ENCODE data around the gene EID1.

The EID1 gene

GRCh38 chr15:48887144-48887543, 9.2 kb downstream of the EID1 start:
- TF ChIP-seq, protein P1, sequence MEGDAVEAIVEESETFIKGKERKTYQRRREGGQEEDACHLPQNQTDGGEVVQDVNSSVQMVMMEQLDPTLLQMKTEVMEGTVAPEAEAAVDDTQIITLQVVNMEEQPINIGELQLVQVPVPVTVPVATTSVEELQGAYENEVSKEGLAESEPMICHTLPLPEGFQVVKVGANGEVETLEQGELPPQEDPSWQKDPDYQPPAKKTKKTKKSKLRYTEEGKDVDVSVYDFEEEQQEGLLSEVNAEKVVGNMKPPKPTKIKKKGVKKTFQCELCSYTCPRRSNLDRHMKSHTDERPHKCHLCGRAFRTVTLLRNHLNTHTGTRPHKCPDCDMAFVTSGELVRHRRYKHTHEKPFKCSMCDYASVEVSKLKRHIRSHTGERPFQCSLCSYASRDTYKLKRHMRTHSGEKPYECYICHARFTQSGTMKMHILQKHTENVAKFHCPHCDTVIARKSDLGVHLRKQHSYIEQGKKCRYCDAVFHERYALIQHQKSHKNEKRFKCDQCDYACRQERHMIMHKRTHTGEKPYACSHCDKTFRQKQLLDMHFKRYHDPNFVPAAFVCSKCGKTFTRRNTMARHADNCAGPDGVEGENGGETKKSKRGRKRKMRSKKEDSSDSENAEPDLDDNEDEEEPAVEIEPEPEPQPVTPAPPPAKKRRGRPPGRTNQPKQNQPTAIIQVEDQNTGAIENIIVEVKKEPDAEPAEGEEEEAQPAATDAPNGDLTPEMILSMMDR (IDR thresholded peaks at IDR 0.05; ENCODE audit: low read length): no peak
- TF ChIP-seq EZH2 (optimal IDR thresholded peaks at IDR 0.05; ENCODE audit: low read depth, low read length): no peak
- TF ChIP-seq EZH2phosphoT487 (IDR thresholded peaks at IDR 0.05; ENCODE audit: low read length): no peak
- H3K9me3 ChIP-seq (replicated peaks; ENCODE audit: insufficient read depth, low read length): no peaks in the 10 kb centered on the region
- H3K4me2 ChIP-seq (ENCODE audit: low read depth, low read length): no peak overlapping the region
- H4K20me1 ChIP-seq (ENCODE audit: insufficient read depth, low read length): no peaks in the 10 kb centered on the region
- H3K36me3 ChIP-seq (replicated peaks; ENCODE audit: insufficient read depth, low read length): no peaks in the 10 kb centered on the region
- no peaks in the 10 kb centered on the region for H3F3A ChIP-seq (ENCODE audit: insufficient read depth, low read length)
- no peak overlapping the region for H2AFZ ChIP-seq (ENCODE audit: low read length)
- no peak overlapping the region for H3K9ac ChIP-seq (ENCODE audit: low read length)
- H3K4me3 ChIP-seq (ENCODE audit: low read length): no peak overlapping the region
- no peaks in the 10 kb centered on the region for H3K79me2 ChIP-seq (ENCODE audit: low read length)
- no peaks in the 10 kb centered on the region for H3K4me1 ChIP-seq (ENCODE audit: low read length)
- DNase-seq: no peak
- H3K27me3 ChIP-seq (replicated peaks; ENCODE audit: insufficient read depth, low read length): no peaks in the 10 kb centered on the region
- no peak overlapping the region for H3K27ac ChIP-seq (ENCODE audit: low read length)
- H3K9me2 ChIP-seq (replicated peaks; ENCODE audit: insufficient read depth, low read length): no peaks in the 10 kb centered on the region

- Histone ChIP-seq H3K79me2 (ENCODE audit: low read length) (no peaks in the 10 kb centered on the region), H4K20me1 (ENCODE audit: insufficient read depth, low read length) (no peaks in the 10 kb centered on the region), H3F3A (ENCODE audit: insufficient read depth, low read length) (no peaks in the 10 kb centered on the region), H3K27ac (ENCODE audit: low read length) (no peak overlapping the region), H3K9me3 (replicated peaks; ENCODE audit: insufficient read depth, low read length) (no peaks in the 10 kb centered on the region), H3K4me2 (ENCODE audit: low read depth, low read length) (no peak overlapping the region), H3K9me2 (replicated peaks; ENCODE audit: insufficient read depth, low read length) (no peaks in the 10 kb centered on the region), H2AFZ (ENCODE audit: low read length) (no peak overlapping the region), H3K4me3 (ENCODE audit: low read length) (no peak overlapping the region), H3K4me1 (ENCODE audit: low read length) (no peaks in the 10 kb centered on the region), H3K36me3 (replicated peaks; ENCODE audit: insufficient read depth, low read length) (no peaks in the 10 kb centered on the region), H3K9ac (ENCODE audit: low read length) (no peak overlapping the region), H3K27me3 (replicated peaks; ENCODE audit: insufficient read depth, low read length) (no peaks in the 10 kb centered on the region)
- no peak for DNase-seq
- TF ChIP-seq EZH2phosphoT487 (IDR thresholded peaks at IDR 0.05; ENCODE audit: low read length) (no peak), EZH2 (optimal IDR thresholded peaks at IDR 0.05; ENCODE audit: low read depth, low read length) (no peak)
- TF ChIP-seq, protein P1 (IDR thresholded peaks at IDR 0.05; ENCODE audit: low read length): no peak
These were observed 10.3 kb downstream of the EID1 start for GRCh38 chr15:48888191-48888590.

DNA sequence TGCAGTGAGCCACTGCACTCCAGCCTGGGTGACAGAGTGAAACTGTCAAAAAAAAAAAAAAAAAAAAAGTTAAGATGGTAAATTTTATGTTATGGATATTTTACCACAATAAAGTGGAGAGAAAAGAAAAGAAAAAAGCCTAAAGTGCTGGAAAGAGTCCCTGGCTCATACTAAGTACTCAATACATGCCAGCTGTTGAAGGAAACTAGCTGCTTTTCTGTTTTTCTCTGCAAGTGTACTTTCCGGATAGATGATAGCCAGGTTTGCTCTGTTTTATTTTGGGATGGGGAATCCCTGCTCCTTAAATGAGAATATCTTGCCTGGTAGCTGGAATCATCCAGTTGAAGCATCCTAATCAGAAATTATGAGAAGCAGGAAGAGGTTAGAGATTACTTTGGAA, 10.9 kb downstream of the EID1 start:
- DNase-seq: no peak
- Histone ChIP-seq H3K36me3 (replicated peaks; ENCODE audit: insufficient read depth, low read length) (no peaks in the 10 kb centered on the region), H3F3A (ENCODE audit: insufficient read depth, low read length) (no peaks in the 10 kb centered on the region), H3K27me3 (replicated peaks; ENCODE audit: insufficient read depth, low read length) (no peaks in the 10 kb centered on the region), H3K79me2 (ENCODE audit: low read length) (no peaks in the 10 kb centered on the region), H3K9me2 (replicated peaks; ENCODE audit: insufficient read depth, low read length) (no peaks in the 10 kb centered on the region), H3K4me3 (ENCODE audit: low read length) (no peak overlapping the region), H3K4me1 (ENCODE audit: low read length) (no peaks in the 10 kb centered on the region), H3K27ac (ENCODE audit: low read length) (no peak overlapping the region), H2AFZ (ENCODE audit: low read length) (no peak overlapping the region), H4K20me1 (ENCODE audit: insufficient read depth, low read length) (no peaks in the 10 kb centered on the region), H3K4me2 (ENCODE audit: low read depth, low read length) (no peak overlapping the region), H3K9me3 (replicated peaks; ENCODE audit: insufficient read depth, low read length) (no peaks in the 10 kb centered on the region), H3K9ac (ENCODE audit: low read length) (no peak overlapping the region)
- TF ChIP-seq EZH2phosphoT487 (IDR thresholded peaks at IDR 0.05; ENCODE audit: low read length): no peak
- TF ChIP-seq, protein P1 (IDR thresholded peaks at IDR 0.05; ENCODE audit: low read length): no peak

Measured in MM.1S (cell line).